Epidermal melanocyte (primary cell): ENCODE results near the gene LTA.

ENCODE experiments used
- DNase-seq: peaks from one replicate; pipeline ENCODE4 v3.0.0; 2011; ENCODE audit warnings: low spot score; ENCODE audit not compliant: insufficient read length

LTA gene, protein sequence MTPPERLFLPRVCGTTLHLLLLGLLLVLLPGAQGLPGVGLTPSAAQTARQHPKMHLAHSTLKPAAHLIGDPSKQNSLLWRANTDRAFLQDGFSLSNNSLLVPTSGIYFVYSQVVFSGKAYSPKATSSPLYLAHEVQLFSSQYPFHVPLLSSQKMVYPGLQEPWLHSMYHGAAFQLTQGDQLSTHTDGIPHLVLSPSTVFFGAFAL

DNA sequence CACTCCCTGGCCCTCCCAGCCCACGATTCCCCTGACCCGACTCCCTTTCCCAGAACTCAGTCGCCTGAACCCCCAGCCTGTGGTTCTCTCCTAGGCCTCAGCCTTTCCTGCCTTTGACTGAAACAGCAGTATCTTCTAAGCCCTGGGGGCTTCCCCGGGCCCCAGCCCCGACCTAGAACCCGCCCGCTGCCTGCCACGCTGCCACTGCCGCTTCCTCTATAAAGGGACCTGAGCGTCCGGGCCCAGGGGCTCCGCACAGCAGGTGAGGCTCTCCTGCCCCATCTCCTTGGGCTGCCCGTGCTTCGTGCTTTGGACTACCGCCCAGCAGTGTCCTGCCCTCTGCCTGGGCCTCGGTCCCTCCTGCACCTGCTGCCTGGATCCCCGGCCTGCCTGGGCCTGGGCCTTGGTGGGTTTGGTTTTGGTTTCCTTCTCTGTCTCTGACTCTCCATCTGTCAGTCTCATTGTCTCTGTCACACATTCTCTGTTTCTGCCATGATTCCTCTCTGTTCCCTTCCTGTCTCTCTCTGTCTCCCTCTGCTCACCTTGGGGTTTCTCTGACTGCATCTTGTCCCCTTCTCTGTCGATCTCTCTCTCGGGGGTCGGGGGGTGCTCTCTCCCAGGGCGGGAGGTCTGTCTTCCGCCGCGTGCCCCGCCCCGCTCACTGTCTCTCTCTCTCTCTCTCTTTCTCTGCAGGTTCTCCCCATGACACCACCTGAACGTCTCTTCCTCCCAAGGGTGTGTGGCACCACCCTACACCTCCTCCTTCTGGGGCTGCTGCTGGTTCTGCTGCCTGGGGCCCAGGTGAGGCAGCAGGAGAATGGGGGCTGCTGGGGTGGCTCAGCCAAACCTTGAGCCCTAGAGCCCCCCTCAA, at the start of gene LTA:
TSS of gene LTA (plus strand) at position 249 of the 871 bp plus-strand sequence. CDS start at position 703, 454 bp downstream.
- no peak for DNase-seq

DNA sequence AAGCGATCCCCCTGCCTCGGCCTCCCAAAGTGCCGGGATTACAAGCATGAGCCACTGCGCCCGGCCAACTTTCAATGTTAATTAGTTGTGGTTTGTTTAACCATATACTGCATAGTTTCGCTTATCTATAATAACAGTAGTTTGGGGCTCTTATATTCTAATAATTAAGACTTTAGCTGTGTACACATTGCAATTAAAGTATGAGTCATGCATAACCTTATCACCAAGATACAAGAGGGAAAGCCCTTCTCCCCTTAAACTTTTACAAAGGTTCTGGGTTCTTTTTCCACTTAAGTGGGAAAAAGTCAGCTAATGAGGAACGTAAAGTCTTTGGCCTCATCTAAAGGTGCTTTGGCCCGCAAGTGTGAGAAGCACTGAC, 46.5 kb upstream of the LTA start:
- DNase-seq = no peak

DNA sequence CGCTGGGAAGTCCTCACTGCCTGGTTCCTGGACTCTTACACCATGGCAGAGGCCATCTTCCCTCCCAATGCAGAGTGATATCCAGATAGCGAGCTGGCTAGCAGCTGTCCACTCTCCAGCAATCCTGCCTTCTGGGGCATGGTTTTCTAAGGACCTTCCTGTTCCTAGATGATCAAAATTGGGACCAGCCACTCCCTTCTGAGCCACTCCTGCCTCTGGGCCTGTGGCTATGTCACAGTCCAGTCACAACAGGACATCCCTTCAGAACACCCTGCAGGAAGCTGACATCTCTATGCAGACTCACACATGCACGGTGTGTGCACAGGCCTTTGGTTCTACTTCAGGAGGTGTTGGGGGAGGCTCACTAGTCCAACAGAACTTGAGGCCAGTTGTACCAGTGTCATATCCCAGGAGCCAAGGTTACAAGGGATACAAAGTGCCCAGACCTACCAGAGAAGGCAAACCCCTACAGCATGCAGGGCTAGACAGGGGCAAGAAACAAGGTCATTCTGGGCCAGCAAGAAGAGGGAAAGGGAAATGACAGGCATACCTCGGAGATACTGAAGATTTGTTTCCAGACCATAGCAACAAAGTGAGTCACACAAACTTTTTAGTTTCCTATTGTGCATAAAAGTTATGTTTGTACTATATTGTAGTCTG, 46.0 kb upstream of the LTA start:
- no peak for DNase-seq

DNA sequence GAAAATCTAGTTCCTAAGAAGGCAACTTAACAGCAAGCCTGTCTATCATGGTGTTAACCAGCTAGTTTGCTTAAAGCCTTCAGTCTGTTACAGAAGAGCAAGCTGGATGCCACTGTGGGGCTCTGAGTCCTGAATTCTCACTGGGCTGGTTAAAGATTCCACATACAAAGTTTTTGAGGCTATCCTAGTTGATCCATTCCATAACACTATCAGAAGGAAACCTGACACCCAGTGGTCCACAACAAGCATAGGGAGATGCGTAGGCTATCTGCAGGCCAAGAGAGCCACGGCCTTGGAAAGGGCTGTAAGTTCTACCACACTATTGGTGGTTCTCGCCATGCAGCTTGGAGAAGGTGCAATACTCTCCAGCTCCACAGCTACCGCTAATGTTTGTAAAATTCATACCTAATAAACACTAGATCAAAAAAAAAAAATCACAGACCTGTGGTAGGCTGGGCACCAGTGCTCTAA, 43.7 kb upstream of the LTA start:
- no peak for DNase-seq

DNA sequence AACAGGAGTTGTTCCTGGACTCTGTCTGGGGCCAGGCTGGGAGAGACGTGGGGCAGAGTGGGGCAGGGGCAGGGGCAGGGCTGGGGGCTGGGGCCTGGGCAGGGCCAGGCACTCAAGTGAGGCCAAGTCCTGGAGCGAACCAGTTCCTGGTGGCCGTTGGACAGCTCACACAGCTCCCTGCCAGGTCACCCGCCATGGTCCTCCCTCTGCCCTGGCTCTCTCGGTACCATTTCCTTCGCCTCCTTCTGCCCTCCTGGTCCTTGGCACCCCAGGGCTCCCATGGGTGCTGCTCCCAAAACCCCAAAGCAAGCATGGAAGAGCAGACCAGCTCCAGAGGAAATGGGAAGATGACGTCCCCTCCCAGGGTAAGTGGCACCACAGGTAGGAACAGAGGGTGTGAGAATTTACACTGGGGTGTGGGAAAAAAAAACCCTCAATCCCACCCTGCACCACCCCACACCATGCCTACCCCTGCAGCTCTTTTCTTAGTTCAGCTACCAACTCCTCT, 43.2 kb upstream of the LTA start, which contains the start of gene MCCD1:
TSS of gene MCCD1 (plus strand) at position 142 of the 508 bp plus-strand sequence. CDS start at position 195, 53 bp downstream.
- no peak for DNase-seq

DNA sequence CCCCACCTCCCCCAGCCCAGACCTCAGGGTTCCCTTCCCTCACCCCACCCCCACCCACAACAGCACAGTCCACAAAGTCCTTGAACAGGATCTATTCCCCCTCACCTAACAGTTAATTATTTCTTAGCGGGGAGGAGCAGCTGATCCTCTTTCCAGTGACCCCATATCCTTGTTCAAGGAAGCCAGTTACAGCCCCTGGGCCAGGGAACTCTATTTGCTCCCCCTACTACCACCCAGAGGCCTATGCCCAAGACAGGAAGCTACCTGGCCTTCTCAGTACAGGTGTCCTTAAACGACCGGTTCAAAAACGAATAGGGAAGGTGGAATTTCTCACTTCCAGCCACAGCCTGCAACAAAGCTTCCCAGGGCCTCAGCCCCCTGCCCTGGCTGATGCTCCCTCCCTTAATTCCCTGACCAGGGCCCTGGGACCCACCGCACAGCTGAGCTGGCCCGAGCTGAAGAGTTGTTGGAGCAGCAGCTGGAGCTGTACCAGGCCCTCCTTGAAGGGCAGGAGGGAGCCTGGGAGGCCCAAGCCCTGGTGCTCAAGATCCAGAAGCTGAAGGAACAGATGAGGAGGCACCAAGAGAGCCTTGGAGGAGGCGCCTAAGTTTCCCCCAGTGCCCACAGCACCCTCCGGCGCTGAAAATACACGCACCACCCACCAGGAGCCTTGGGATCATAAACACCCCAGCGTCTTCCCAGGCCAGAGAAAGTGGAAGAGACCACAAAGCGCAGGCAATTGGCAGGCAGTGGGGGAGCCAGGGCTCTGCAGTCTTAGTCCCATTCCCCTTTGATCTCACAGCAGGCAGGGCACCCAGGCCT, 42.5 kb upstream of the LTA start:
- no peak for DNase-seq

DNA sequence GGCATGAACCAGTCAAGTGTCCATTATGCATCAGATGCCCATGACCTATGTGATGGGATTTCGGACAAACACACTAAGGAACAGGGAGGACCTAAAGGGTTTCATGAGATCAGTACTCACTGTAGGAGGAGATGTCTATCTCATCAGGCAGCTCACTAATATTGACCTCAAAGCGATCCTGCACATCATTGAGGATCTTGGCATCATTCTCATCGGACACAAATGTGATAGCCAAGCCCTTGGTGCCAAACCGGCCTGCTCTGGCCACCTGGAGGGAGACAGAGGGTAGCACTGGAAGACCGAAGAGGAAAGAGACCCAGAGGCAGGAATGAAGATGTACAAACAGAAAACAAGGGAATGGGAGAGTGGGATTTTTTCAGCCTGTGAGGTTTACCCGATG, 41.4 kb upstream of the LTA start:
- no peak for DNase-seq

DNA sequence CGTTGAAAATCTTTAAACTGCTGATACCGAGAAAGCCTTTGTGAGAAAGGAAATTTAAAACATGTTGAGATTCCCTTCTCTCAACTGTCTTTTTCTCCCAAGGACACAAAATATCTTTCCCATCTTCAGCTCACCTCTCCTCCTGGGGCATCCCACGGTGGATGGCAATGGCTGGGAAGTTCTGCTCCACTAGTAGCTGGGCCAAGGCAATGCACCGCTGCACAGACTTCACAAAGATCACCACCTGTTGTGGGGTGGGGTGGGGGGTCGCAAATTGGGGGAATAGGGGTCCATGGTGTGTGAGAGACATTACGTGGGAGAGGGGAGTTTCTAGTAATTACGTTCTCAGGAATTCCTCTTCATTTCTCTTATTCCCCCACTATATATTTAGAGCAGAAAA, 40.9 kb upstream of the LTA start:
- DNase-seq = no peak

DNA sequence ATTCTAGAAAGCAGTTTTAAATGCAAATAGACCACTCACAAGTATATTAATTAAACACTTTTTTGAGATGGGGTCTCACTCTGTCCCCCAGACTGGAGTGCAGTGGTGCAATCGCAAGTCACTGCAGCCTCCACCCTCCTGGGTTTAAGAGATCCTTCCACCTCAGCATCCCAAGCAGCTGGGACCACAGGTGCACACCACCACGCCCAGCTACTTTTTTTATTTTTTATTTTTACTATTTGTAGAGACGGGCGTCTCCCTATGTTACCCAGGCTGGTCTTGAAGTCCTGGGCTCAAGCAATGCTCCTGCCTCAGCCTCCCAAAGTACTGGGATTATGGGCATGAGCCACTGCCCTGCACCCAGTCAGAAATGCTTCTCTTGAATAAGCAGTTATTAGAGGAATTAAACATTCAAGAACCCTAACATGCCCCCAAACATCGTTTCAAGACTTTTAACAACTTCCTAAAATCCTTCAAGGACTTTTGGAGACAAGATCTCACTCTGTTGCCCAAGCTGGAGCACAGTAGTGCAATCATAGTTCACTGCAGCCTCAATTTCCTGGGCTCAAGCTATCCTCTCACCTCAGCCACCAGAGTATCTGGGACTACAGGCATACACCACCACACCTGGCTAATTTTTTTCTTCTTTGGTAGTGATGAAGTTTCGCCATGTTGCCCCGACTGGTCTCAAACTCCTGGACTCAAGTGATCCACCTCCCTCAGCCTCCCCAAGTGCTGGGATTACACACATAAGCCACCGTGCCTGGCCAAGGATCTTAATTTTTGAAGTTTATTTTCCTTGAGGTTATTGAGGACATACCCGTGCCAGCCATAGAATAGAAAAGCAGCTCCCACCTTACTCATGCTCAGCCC, 40.1 kb upstream of the LTA start:
- DNase-seq = no peak

DNA sequence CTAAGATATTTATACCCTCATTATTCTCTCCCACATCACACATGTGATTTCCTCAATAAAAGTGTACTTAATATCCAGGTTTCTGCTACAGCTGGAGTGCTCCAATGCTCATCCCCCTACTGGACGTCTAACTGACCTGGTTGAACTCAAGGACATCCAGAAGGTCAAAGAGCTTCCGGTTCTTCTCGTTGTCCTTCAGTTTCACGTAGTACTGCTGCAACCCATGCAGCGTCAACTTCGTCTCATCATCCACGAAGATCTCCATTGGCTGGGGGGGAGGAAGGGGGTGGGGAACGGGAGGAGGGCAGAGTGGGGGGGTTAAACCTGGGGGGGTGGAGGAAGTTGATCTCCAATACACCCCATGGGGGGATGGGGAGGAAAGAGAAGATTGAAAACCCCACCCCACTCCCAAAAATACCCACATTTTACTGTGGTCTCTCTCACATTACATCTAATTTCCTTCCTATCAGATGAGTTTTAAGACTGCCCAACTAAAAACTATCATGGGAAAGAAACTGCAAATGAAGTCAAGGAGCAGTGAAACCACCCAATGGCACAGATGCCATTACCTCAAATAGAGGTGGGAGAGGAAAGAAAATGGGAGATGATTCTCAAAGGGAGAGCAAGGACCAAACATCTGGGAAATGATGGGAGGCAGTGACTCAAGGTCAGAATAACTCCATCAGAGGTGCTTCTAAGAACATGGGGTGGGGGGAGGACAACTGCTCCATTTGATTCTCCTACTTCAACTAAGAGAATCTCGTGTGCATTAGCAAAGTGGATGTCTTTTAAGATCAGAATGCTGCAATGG, 39.2 kb upstream of the LTA start:
- DNase-seq = no peak

DNA sequence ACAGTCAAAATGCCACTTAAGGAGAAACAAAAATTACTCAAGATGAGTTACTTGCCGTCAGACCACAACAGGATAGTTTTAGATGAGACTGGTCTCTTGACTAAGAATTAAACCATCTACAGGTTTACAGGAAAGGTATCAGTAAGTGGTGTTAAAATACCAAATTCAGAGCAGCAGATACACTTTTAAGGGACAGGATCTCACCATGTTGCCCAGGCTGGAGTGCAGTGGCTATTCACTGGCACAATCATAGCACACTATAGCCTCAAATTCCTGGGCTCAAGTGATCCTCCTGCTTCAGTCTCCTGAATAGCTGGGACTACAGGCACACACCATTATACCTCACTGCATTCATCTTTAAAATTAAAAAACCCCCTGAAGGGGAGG, 38.6 kb upstream of the LTA start:
- no peak for DNase-seq

DNA sequence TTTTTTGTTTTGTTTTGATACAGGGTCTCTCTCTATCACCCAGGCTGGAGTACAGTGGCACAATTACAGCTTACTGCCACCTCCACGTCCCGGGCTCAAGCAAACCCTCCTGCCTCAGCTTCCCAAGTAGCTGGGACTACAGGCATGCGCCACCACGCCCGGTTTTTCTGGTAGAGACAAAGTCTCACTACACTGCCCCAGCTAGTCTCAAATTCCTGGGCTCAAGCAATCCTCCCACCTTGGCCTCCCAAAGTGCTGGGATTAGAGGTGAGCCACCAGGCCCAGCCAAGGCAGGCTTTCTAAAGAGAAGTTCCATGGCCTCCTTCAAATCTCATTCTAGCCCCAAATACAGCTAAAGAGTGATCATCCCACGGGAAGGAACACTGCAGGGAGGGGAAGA, 38.1 kb upstream of the LTA start:
- DNase-seq = no peak

DNA sequence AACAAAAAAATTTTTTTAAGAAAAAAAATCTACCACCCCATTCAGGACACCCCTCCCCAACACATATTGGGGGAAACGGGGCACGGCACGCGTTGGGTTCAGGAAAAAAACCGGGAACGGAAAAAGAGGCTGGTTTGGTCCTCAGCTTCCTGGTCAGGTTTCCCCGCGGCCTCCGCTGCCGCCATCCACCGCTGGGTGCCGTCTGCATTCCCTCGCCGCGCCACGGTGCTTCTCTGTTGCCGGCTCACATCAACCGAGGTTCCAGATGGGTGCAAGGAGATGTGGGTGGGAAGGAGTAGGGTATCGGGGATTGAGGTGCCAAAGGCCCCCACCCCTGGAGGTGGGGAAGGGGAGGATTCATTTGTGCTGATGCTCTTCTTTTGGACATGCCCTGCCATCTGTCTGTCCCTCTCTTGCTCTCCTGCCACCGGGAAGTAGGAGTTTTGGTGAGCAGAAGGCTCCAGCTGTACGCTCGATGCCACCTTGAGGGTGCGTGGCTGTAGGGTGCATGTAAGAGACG, 37.5 kb upstream of the LTA start:
- DNase-seq = no peak

DNA sequence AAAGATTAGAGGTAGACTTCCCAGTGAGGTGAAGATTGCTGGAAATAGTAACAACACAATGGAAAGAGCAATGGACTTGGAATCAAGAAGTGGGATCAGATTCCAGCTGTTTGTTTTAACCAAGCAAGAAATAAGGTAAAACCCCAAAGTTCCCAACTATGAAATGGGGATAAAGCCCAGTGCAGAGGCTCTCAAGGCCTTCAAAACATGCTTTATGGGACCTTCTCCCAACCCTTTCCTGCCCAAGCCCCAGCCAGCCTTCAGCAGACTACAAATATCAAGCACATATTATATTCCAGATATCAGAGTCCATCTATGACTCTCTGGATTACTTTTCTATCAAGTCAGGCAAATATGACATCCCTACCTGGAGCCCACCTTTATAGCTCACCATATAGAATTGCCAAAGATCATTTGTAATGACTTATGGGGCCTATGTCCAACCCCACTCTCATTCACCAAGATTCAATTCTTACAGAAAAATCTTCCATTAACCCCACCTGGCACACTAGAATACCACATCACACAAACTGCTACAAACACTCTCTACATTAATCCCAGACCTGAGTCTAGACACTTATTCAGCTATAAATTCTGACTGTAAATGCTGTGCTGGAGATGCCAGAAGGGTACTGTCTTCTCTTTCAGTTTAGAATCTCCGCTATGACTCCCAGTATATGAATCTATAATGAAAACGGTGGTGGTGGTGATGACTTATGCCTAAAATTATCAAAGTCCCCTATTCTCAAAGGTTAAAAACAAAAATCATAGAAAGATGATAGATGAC, 36.4 kb upstream of the LTA start:
- DNase-seq = no peak

DNA sequence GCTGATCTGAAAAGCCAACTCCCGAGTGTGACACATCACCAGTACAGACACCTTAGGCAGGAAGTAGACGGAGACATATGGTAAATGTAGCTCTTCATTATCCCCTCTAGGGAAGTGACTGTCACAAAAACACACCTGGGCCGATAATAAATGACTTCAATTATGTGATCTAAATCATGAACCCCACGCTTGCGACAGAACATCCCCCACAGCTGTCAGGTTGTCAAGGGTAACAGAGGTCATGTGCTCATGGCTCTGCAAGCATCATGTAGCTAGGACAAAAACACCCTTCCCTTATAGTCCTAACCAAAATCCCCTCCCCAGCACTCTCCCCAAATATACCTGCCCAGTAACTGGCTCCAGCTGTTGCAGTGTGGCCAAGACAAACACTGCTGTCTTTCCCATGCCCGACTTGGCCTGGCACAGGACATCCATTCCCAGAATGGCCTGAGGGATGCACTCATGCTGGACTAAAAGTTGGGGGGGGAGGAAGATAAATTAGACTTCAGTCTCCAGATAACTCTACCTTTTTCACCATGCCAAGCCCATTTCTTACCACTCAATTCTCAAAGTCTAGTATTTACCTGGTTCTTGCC, 33.2 kb upstream of the LTA start:
- DNase-seq = no peak

DNA sequence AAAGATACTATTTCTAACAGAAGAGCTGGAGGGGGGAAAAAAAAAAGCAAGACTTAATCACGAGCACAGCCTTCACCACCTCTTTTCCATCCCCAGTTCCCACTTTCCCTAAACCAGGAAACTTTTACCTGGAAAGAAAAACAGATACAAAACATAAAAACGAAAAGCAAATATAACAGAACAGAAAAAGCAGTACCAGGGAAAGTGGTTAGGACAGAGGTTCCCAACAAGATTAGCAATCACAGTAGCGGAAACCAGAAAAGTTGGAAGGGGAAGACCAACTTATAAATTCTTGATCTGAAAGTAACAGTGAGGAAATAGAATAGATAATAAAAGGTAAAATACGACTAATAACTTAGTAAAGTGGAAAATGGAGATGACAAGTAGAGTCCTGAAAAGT, 31.4 kb upstream of the LTA start:
- no peak for DNase-seq

DNA sequence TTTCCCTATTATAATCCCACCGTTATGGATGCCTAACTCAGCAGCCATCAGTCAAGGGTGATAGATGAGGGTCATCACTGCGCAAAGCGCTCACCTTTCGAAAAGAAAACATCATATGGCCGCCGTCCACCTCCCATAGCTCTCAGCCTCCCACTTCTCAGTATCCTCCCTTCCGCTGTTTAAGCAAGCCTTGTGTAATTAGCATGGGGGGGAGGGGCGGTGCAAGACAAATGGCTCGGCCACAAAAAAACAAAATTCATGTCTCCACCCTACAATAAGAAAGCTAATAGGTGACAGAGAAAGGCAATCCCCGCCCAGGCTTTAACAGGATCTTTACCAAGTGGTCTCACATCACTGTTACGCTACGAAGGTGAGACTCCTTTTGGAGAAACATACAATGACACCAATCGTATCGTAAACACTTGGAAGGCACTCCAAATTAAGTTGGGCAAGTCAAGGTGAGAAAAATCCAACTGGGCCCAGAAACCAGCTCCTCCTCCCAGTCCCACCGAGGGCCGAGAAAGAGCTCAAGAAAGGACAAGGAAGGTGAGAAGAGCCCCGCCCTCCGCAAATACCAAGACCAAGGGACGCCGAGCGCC, 30.9 kb upstream of the LTA start:
- no peak for DNase-seq
